ENCODE results near the gene HILPDA. TPM values are rescaled to one million over a fixed set of nuclear protein-coding genes. Genes with fewer than 3 reads are reported as not detected.

HILPDA gene
- total and polyA plus RNA-seq, 9 of the 15 experiments (the other 6 are each of a cell fraction or from before 2014, with no cell fraction given) = 8.3 to 71.8 (median 23.5) TPM

- TF ChIP-seq ZNF407 (IDR thresholded peaks at IDR 0.05; ENCODE audit: low read depth) = no peak
- TF ChIP-seq TOE1 (IDR thresholded peaks at IDR 0.05; ENCODE audit: borderline replicate concordance) = 0 out of 2 replicates have a peak, but pooled peaks have one; percentile 31
- no peak for TF ChIP-seq TOE1 (CRISPR knock-in tag; IDR thresholded peaks at IDR 0.05; ENCODE audit: borderline replicate concordance, low read depth)
- TF ChIP-seq ZBTB2 (IDR thresholded peaks at IDR 0.05) = no peak; the same call in 1 of the 2 replicates
- TF ChIP-seq ZNF143 (CRISPR knock-in tag; IDR thresholded peaks at IDR 0.05) = no peak
- TF ChIP-seq HBP1 (CRISPR knock-in tag; IDR thresholded peaks at IDR 0.05) = 0 out of 2 replicates have a peak, but pooled peaks have one; percentile 44
- TF ChIP-seq GABPB1 (CRISPR knock-in tag; IDR thresholded peaks at IDR 0.05) = no peak
- peak; percentile 69; the same call in 1 of the 2 replicates for TF ChIP-seq TCF7 (IDR thresholded peaks at IDR 0.05; ENCODE audit: borderline replicate concordance)
- TF ChIP-seq FOXJ3 (CRISPR knock-in tag; IDR thresholded peaks at IDR 0.05) = no peak
- TF ChIP-seq SUPT5H (IDR thresholded peaks at IDR 0.05) = peak; percentile 66
- peak; percentile 83 for TF ChIP-seq KDM5B (IDR thresholded peaks at IDR 0.05; ENCODE audit: insufficient replicate concordance, low read depth, low read length)
- no peak for TF ChIP-seq TARDBP (IDR thresholded peaks at IDR 0.05)
- no peak for TF ChIP-seq TCF15 (CRISPR knock-in tag; IDR thresholded peaks at IDR 0.05)
- no peak for TF ChIP-seq SRSF1 (IDR thresholded peaks at IDR 0.05; ENCODE audit: low read depth, low read length)
- no peak; the same call in 1 of the 2 replicates for TF ChIP-seq TCF3 (CRISPR knock-in tag; IDR thresholded peaks at IDR 0.05)
- TF ChIP-seq NFRKB (IDR thresholded peaks at IDR 0.05; ENCODE audit: low read depth) = no peak
Measured at GRCh38 chr7:128409596-128410450, 45.9 kb upstream of the HILPDA start, which contains the start of gene IMPDH1 (continued).

Data from K562 (cell line).